ENCODE data around the gene TSPAN15.

TSPAN15 gene

DNA sequence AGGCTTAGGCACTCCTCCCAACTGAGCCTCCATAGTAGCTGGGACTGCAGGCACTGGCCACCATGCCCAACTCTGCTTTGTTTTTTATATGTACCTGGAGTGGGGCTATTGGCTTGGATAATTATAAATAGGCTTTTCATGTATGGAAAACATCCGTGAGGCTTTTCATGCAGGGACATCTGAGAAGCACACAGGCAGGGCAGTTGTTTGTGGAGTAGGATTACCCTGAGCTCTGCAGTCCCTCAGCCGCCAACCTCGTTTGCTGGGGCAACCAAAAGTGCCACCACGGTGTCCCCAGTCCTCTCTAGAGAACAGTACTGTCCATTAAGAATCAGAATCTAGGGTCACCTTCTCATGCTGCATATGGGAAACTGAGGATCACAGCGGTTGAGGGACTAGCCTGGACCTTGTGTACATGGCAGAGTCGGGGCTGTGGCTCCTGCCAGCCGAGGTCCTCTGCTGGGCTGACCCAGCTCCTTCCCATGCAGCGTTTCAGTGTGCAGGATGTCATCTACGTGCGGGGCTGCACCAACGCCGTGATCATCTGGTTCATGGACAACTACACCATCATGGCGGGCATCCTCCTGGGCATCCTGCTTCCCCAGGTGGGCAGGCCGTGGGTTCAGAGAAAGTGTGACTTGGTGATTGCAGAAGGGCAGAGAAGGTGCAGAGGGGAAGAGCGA lies 54.5 kb downstream of the TSPAN15 start:
- TF ChIP-seq CTCF (IDR thresholded peaks at IDR 0.05) (no peak), ZFX (IDR thresholded peaks at IDR 0.05; ENCODE audit: borderline replicate concordance) (no peak)
- H3K27ac ChIP-seq, result no peak overlapping the region

DNA sequence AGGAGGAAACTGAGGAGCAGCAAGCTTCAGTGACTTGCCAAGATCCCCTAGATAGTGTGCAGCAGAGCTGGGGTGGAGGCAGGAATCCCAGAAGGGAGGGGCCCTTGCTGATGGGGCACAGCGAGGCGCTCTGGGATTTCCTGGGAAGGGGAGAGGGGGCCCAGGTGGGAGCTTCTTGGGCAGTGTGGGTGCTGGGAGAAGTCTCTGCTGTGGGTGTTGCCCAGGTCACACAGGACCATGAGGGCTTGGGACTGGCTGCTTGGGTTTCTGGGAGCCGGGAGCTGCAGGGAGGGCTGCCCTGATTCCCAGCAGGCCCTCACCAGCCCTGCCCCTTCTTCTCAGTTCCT lies 55.2 kb downstream of the TSPAN15 start:
- no peak overlapping the region for H3K27ac ChIP-seq
- TF ChIP-seq ZFX (IDR thresholded peaks at IDR 0.05; ENCODE audit: borderline replicate concordance) (no peak), CTCF (IDR thresholded peaks at IDR 0.05) (no peak)

DNA sequence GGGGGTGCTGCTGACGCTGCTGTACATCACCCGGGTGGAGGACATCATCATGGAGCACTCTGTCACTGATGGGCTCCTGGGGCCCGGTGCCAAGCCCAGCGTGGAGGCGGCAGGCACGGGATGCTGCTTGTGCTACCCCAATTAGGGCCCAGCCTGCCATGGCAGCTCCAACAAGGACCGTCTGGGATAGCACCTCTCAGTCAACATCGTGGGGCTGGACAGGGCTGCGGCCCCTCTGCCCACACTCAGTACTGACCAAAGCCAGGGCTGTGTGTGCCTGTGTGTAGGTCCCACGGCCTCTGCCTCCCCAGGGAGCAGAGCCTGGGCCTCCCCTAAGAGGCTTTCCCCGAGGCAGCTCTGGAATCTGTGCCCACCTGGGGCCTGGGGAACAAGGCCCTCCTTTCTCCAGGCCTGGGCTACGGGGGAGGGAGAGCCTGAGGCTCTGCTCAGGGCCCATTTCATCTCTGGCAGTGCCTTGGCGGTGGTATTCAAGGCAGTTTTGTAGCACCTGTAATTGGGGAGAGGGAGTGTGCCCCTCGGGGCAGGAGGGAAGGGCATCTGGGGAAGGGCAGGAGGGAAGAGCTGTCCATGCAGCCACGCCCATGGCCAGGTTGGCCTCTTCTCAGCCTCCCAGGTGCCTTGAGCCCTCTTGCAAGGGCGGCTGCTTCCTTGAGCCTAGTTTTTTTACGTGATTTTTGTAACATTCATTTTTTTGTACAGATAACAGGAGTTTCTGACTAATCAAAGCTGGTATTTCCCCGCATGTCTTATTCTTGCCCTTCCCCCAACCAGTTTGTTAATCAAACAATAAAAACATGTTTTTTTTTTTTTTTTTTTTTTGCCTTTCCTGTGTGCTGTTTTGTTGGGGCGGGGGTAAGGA lies 55.8 kb downstream of the TSPAN15 start:
- H3K27ac ChIP-seq, result no peak overlapping the region
- no peak for TF ChIP-seq CTCF (IDR thresholded peaks at IDR 0.05)
- TF ChIP-seq ZFX (IDR thresholded peaks at IDR 0.05; ENCODE audit: borderline replicate concordance), result no peak

DNA sequence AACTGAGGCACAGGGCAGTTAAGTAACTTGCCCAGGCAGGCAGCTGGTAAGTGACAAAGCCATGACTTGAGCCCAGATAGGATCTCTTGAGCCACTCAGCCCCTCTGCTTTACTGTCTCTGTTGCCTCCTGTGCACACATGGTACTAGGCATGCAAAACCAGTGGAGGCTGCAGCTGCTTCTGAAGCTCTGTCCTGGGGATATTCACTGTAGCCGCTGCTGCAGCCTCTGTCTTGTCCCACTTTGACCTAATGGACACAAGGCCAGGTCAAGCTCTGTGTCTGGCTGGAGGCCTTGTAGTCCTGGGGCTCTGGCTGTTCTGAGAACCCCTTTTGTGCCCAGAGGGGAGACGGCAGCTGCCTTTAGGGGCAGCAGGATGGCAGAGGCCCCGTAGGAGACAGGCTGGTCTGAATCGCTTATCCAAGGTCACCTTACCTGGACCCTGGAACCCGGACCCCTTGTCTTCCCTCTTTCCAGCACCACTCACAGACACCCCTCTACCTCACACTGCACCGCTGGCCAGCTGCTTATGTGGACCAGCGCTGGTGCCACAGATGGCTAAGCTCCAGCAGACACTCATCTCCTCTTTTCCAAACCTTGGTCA lies 57.6 kb downstream of the TSPAN15 start:
- TF ChIP-seq ZFX (IDR thresholded peaks at IDR 0.05; ENCODE audit: borderline replicate concordance) (no peak), CTCF (IDR thresholded peaks at IDR 0.05) (no peak)

GRCh38 chr10:69512901-69513300 lies 61.6 kb downstream of the TSPAN15 start:
- H3K27ac ChIP-seq, result no peak overlapping the region
- TF ChIP-seq ZFX (IDR thresholded peaks at IDR 0.05; ENCODE audit: borderline replicate concordance), result no peak
- TF ChIP-seq CTCF (IDR thresholded peaks at IDR 0.05), result no peak

More for the DNA sequence above, 57.6 kb downstream of the TSPAN15 start:
- H3K27ac ChIP-seq, result no peak overlapping the region

GRCh38 chr10:69513617-69514016 lies 62.4 kb downstream of the TSPAN15 start:
- TF ChIP-seq CTCF (IDR thresholded peaks at IDR 0.05) (no peak; the same call in 1 of the 2 replicates), ZFX (IDR thresholded peaks at IDR 0.05; ENCODE audit: borderline replicate concordance) (no peak)
- no peak overlapping the region for H3K27ac ChIP-seq

Measured in 22Rv1 (cell line).